OCI-LY7 (cell line): ENCODE results near the gene H2BK1.

Experiments used
- CTCF ChIP-seq: fragments of 200-600 bp; sonication (generic); conservative IDR thresholded peaks from 2 replicates; pipeline ENCODE4 v1.5.1; 2014; ENCODE audit warnings: mild to moderate bottlenecking, antibody characterized with exemption, low read length, moderate library complexity, mixed read lengths
- EZH2phosphoT487 ChIP-seq: fragments of 200-600 bp; sonication (generic); IDR thresholded peaks from 2 replicates; pipeline ENCODE4 v1.6.1; 2018; ENCODE audit warnings: low read depth, borderline replicate concordance, mild to moderate bottlenecking, mixed run types, antibody characterized with exemption, low read length, moderate library complexity, mixed read lengths

- TF ChIP-seq CTCF (no peak), EZH2phosphoT487 (no peak)
These were observed 30.2 kb upstream of the H2BK1 start for GRCh38 chr7:151240536-151240935.
